GM10248 (cell line): ENCODE data around the gene CHSY1.
A peak's percentile ranks its signal among the peaks of the same experiment; 100 is the strongest.

Experiments
- CTCF ChIA-PET: fragments of 300-600 bp; sonication (Branson Sonifier 250); formaldehyde crosslinking; extraction: SDS; loops from one replicate; lab custom pipeline; 2021; ENCODE audit warnings: antibody characterized with exemption; lab: Yijun Ruan, JAX
- POLR2A ChIA-PET: fragments of 350-650 bp; sonication (Branson Sonifier 250); formaldehyde crosslinking; extraction: SDS; loops from one replicate; lab custom pipeline; 2020; ENCODE audit warnings: antibody characterized with exemption; lab: Yijun Ruan, JAX
- DNase-seq: peaks from one replicate; pipeline ENCODE4 v3.0.0; 2012; ENCODE audit errors: extremely low spot score
- TF ChIP-seq, protein P1 (sequence below): IDR thresholded peaks from 2 replicates; pipeline ENCODE4 v1.5.1; 2012; ENCODE audit warnings: mild to moderate bottlenecking, low read depth; ENCODE audit errors: extremely low read depth, missing control alignments, control extremely low read depth

CHSY1 gene

DNA sequence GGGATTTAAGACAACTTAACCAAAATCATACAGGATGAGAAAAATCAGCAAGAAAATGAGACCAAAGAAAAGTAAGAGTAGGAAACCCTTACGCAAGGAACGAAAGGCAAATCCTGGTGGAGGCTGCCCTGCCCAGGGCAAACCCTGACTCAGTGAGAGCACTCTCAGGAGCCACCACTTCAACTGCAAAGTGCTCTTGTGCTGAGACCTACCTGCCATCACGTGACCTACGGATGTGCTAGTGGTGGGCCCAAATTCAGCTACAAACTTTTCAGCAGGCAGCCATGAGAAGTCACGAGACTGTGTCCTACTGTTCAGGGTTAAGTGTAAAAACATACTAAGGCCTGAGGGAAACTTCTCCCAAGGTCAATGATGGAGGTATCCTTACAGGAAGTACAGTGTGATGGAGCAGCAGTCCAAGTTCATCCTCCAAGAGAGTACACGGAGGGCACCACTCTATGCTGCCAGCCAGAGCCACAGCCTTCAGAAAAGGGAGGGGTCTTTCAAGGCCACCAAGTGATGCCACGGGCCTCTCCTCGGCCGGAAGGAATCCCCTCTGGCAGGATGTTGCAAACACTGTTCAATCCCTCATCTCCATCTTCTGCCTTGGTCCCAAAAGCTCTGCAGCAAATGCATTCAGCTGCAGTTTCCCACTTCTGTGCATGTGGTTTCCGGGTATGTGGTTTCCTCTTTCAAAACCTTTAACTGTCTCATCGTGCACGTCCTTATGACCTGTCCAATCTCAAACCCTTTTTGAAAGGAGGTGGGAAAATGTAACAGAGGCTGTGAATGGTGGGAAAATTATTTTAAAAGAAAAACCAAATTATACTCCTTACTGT lies 9.5 kb downstream of the CHSY1 start:
- ChIA-PET CTCF (interaction anchor here (1.0 to 5.8 kb wide), 8 partner anchors 9 to 234 kb away, joined by 3 to 46 read pairs (median 4); partner anchors contain the start of gene CHSY1), POLR2A (interaction anchor here (1.1 kb wide), 1 partner anchor 10 kb away, joined by 8 read pairs; the partner anchor contains the start of gene CHSY1)
- DNase-seq = peak; percentile 77
- TF ChIP-seq, protein P1, sequence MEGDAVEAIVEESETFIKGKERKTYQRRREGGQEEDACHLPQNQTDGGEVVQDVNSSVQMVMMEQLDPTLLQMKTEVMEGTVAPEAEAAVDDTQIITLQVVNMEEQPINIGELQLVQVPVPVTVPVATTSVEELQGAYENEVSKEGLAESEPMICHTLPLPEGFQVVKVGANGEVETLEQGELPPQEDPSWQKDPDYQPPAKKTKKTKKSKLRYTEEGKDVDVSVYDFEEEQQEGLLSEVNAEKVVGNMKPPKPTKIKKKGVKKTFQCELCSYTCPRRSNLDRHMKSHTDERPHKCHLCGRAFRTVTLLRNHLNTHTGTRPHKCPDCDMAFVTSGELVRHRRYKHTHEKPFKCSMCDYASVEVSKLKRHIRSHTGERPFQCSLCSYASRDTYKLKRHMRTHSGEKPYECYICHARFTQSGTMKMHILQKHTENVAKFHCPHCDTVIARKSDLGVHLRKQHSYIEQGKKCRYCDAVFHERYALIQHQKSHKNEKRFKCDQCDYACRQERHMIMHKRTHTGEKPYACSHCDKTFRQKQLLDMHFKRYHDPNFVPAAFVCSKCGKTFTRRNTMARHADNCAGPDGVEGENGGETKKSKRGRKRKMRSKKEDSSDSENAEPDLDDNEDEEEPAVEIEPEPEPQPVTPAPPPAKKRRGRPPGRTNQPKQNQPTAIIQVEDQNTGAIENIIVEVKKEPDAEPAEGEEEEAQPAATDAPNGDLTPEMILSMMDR = no peak

DNA sequence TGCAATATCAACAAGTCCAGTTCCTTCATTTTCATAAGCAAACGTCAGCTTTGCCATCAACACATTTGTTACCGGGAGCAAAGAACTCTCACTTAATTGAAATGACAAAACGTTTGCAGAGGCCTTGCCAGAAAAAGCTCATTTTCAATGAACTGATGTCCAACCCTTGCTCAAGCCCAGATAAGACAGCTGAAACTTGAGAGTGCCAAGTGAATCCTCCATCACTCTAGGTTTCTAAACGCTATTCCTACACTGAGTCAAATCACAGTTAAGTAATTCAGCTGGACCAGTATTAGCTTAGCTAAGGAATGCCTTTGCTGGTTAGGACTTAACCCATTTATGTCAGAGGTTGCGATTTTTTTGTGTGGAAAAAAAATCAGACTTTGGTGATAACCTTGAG lies 11.5 kb downstream of the CHSY1 start:
- POLR2A ChIA-PET = interaction anchor here (1.1 kb wide), 1 partner anchor 11 kb away, joined by 3 read pairs; the partner anchor contains the start of gene CHSY1
- CTCF ChIA-PET = interaction anchor here (0.8 to 2.4 kb wide), 13 partner anchors 8 to 232 kb away, joined by 3 to 9 read pairs (median 4); partner anchors contain the start of gene CHSY1
- DNase-seq = no peak
- TF ChIP-seq, protein P1 = no peak

DNA sequence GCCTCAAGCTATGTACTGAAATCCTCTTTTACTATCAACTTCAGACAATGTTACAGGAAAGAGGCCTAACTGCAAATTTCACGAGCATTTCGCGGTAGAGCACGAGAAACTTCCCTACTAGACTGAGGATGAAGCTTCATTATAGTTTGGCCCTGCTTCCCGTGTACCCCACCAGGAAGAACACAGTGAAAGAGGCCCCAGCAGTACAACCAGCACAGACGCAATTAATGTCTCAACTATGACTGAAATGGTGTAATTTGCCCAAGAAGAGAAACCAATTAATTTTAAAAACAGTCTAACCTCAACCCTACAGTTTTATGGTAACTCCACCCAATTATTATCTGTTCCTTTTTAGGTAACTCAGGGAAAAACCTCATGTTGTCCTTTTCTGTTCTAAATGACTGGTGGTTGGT lies 12.1 kb downstream of the CHSY1 start:
- TF ChIP-seq, protein P1 = no peak
- no peak for DNase-seq
- ChIA-PET POLR2A (interaction anchor here (1.1 kb wide), 1 partner anchor 12 kb away, joined by 3 read pairs; the partner anchor contains the start of gene CHSY1), CTCF (interaction anchor here (1.1 to 2.4 kb wide), 10 partner anchors 8 to 231 kb away, joined by 3 to 9 read pairs (median 4); no protein-coding TSS in a partner anchor)

DNA sequence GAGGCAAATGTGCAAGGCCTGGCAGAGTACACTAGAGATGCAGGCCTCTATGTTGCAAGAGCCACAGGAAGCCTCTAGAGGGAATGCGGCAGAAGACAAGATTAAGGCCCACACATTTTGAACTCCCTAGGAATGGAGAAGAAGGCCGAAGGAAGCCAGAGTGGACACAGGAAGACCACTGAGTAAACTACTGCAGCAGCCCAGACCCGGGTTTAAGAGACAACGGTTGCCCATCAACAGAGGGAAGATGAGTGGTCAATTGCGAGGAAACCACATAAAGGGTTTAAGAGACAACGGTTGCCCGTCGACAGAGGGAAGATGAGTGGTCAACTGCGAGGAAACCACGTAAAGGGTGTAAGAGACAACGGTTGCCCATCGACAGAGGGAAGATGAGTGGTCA lies 14.6 kb downstream of the CHSY1 start:
- POLR2A ChIA-PET = no interaction called here

DNA sequence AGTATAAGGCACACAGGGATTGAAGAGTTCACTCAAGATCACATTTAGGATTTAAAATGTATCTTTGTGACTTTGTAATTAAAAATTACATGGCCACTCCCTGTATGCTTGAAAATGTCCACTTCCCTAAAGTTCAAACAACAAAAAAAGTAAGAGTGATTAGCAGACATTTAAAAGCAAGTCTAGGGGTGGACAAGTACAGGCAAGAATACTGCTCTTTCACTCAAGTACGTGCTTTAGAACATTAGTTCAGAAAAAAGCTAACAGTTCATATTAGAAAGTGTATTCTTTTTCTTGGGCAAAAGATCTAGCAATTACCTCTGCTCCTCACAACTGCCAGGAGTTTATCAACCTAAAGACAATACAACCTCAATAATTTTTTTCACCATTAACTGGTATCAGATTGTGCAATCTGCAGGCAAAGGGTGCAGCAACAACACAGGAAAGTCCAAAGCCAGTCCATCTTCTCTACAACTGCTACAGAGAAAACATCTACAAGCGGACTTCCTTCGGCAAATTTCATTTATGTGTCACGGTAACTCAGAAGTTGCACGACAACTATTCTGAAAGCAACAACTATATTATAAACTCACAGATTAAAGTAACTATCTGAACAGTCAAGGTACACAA lies 18.1 kb downstream of the CHSY1 start:
- no peak for DNase-seq
- ChIA-PET POLR2A (no interaction called here), CTCF (no interaction called here)
- TF ChIP-seq, protein P1 = no peak

More for the DNA sequence above, 14.6 kb downstream of the CHSY1 start:
- TF ChIP-seq, protein P1 = no peak
- DNase-seq = no peak
- CTCF ChIA-PET = interaction anchor here (1.1 kb wide), 1 partner anchor 403 kb away, joined by 3 read pairs; no protein-coding TSS in a partner anchor

DNA sequence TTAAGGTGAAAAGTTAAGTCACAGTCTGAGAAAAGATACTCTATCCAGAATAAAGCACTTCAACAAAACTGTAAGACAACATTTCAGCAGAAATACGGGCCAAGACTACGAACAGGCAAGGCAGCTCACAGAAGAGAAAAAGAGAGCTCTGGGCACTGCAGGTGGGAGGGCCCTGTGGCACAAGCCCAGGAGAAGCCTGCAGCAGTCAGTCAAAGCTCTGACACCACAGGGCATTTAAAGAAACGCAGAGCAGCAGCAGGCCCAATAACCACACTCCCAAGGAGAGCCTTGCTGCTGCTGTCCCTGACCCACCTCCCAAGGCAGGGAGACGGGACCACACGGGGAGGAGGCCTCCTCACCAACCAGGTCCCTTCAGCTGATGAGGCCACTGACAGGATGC lies 19.2 kb downstream of the CHSY1 start:
- ChIA-PET CTCF (interaction anchor here (0.9 to 1.2 kb wide), 3 partner anchors 8 to 426 kb away, joined by 3 read pairs; no protein-coding TSS in a partner anchor), POLR2A (no interaction called here)
- TF ChIP-seq, protein P1 = no peak
- DNase-seq = no peak
